Measurements from ENCODE around the gene PRRG2.

PRRG2 gene

GRCh38 chr19:49588365-49589122 lies 7.4 kb downstream of the PRRG2 start:
- no peak overlapping the region for H3K4me3 ChIP-seq (ENCODE audit: low read depth, low read length)
- peak; percentile 60 for DNase-seq (ENCODE audit: low read depth)
- TF ChIP-seq, protein P1, sequence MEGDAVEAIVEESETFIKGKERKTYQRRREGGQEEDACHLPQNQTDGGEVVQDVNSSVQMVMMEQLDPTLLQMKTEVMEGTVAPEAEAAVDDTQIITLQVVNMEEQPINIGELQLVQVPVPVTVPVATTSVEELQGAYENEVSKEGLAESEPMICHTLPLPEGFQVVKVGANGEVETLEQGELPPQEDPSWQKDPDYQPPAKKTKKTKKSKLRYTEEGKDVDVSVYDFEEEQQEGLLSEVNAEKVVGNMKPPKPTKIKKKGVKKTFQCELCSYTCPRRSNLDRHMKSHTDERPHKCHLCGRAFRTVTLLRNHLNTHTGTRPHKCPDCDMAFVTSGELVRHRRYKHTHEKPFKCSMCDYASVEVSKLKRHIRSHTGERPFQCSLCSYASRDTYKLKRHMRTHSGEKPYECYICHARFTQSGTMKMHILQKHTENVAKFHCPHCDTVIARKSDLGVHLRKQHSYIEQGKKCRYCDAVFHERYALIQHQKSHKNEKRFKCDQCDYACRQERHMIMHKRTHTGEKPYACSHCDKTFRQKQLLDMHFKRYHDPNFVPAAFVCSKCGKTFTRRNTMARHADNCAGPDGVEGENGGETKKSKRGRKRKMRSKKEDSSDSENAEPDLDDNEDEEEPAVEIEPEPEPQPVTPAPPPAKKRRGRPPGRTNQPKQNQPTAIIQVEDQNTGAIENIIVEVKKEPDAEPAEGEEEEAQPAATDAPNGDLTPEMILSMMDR (IDR thresholded peaks at IDR 0.05; ENCODE audit: low read depth, low read length, missing control alignments), result no peak

- no peak overlapping the region for H3K4me3 ChIP-seq (ENCODE audit: low read depth, low read length)
- no peak for DNase-seq (ENCODE audit: low read depth)
- TF ChIP-seq, protein P1 (IDR thresholded peaks at IDR 0.05; ENCODE audit: low read depth, low read length, missing control alignments), result no peak
These were observed 8.4 kb downstream of the PRRG2 start for GRCh38 chr19:49589502-49589905.

GRCh38 chr19:49590071-49590970 lies 9.2 kb downstream of the PRRG2 start:
- TF ChIP-seq, protein P1 (IDR thresholded peaks at IDR 0.05; ENCODE audit: low read depth, low read length, missing control alignments), result peak; percentile 18
- DNase-seq (ENCODE audit: low read depth), result peak; percentile 96
- peak overlapping the region; percentile 71 for H3K4me3 ChIP-seq (ENCODE audit: low read depth, low read length)

GRCh38 chr19:49590971-49591730 lies 10.0 kb downstream of the PRRG2 start, which contains the start of gene PRR12:
Gene PRR12 (plus strand): TSS chr19:49591182. CDS start chr19:49591655, 473 bp downstream.
- TF ChIP-seq, protein P1 (IDR thresholded peaks at IDR 0.05; ENCODE audit: low read depth, low read length, missing control alignments), result no peak
- peak within 1 kb of the TSS; percentile 71 for H3K4me3 ChIP-seq (ENCODE audit: low read depth, low read length)
- DNase-seq (ENCODE audit: low read depth), result no peak

GRCh38 chr19:49591731-49592485 lies 10.8 kb downstream of the PRRG2 start:
- TF ChIP-seq, protein P1 (IDR thresholded peaks at IDR 0.05; ENCODE audit: low read depth, low read length, missing control alignments), result no peak
- no peak for DNase-seq (ENCODE audit: low read depth)

More at GRCh38 chr19:49591731-49592485, 10.8 kb downstream of the PRRG2 start:
- peak overlapping the region; percentile 71 for H3K4me3 ChIP-seq (ENCODE audit: low read depth, low read length)
